ENCODE measurements around the gene MACF1. TPM values are rescaled to one million over a fixed set of nuclear protein-coding genes. Genes with fewer than 3 reads are reported as not detected.

The MACF1 gene
- polyA plus RNA-seq, 1 of the 3 experiments (the other 2 are of a cell fraction), result 37.6 TPM

- Histone ChIP-seq H3K4me1 (ENCODE audit: control insufficient read depth in 1 of 2, insufficient read depth in 2 of 2, low read depth in 1 of 2, low read length in 1 of 2) (no peaks in the 10 kb centered on the region), H3F3A (replicated peaks; ENCODE audit: insufficient read depth) (no peaks in the 10 kb centered on the region), H3K9me3 (no peaks in the 10 kb centered on the region), H3K4me2 (no peak overlapping the region), H3K9me2 (no peaks in the 10 kb centered on the region), H3K36me3 (replicated peaks in 1 of 2; ENCODE audit: control insufficient read depth in 1 of 2, insufficient read depth in 2 of 2, low read length in 1 of 2) (peaks cover 11 to 18% of the 10 kb centered on the region in 2 experiments), H2AFZ (ENCODE audit: low read depth) (no peak overlapping the region), H3K9ac (no peak overlapping the region), H3K27me3 (ENCODE audit: insufficient read depth) (no peaks in the 10 kb centered on the region), H3K27ac (ENCODE audit: low read depth in 2 of 2, low read length in 1 of 2) (no peak overlapping the region), H3K79me2 (ENCODE audit: insufficient read depth) (no peaks in the 10 kb centered on the region), H3K4me3 (ENCODE audit: low read depth in 2 of 2, low read length in 1 of 2) (no peak overlapping the region), H4K20me1 (ENCODE audit: insufficient read depth) (no peaks in the 10 kb centered on the region)
- TF ChIP-seq FOXJ3 (CRISPR knock-in tag; IDR thresholded peaks at IDR 0.05), result no peak
- no peak for TF ChIP-seq GABPA (IDR thresholded peaks at IDR 0.05; ENCODE audit: low read depth)
- no peak for TF ChIP-seq RFX5 (IDR thresholded peaks at IDR 0.05; ENCODE audit: low read length)
- TF ChIP-seq RAD21 (IDR thresholded peaks at IDR 0.05; ENCODE audit: low read length), result no peak
- ChIA-PET CTCF (interaction anchor here (1.4 to 5.2 kb wide), 2 partner anchors 7 to 16 kb away, joined by 3 to 29 read pairs; no protein-coding TSS in a partner anchor), POLR2A (no interaction called here)
- WGBS (ENCODE audit: low lambda C conversion rate), result 89% methylated on average over 4 of the region's 4 CpGs
- no peak for DNase-seq
These were observed 327.0 kb downstream of the MACF1 start for GRCh38 chr1:39531526-39531925.

DNA sequence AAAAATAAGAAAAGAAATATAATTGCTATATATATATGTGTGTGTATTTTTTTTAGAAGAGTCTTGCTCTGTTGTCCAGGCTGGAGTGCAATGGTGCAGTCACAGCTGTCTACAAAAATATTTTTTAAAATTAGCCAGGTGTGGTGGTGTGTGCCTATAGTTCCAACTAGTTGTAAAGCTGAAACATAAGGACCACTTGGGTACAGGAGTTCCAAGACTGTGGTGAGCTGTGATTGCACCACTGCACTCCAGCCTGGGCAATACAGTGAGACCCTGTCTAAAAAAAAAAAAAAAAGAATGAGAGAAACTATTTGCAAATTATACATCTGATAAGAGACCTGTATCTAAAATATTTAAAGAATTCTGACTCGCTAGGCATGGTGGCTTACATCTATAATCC lies 328.9 kb downstream of the MACF1 start:
- no peak overlapping the region for H3K4me2 ChIP-seq
- no peak overlapping the region for H2AFZ ChIP-seq (ENCODE audit: low read depth)
- H3F3A ChIP-seq (replicated peaks; ENCODE audit: insufficient read depth), result no peaks in the 10 kb centered on the region
- CTCF ChIA-PET, result interaction anchor here (1.2 kb wide), 1 partner anchor 435 kb away, joined by 3 read pairs; no protein-coding TSS in a partner anchor
- TF ChIP-seq FOXJ3 (CRISPR knock-in tag; IDR thresholded peaks at IDR 0.05) (no peak), FOXM1 (IDR thresholded peaks at IDR 0.05; ENCODE audit: low read depth) (no peak), SIN3A (IDR thresholded peaks at IDR 0.05; ENCODE audit: borderline replicate concordance, low read depth, low read length) (no peak), NRF1 (IDR thresholded peaks at IDR 0.05; ENCODE audit: low read depth, low read length) (no peak), MEF2A (IDR thresholded peaks at IDR 0.05; ENCODE audit: borderline replicate concordance, low read depth) (no peak)
- H3K9ac ChIP-seq, result no peak overlapping the region
- no peaks in the 10 kb centered on the region for H3K9me3 ChIP-seq
- no peak overlapping the region for H3K27ac ChIP-seq (ENCODE audit: low read depth in 2 of 2, low read length in 1 of 2)
- no peak for DNase-seq
- WGBS (ENCODE audit: low lambda C conversion rate), result 97% methylated on average over 1 of the region's 1 CpG
- H3K79me2 ChIP-seq (ENCODE audit: insufficient read depth), result no peaks in the 10 kb centered on the region
- H3K4me1 ChIP-seq (ENCODE audit: control insufficient read depth in 1 of 2, insufficient read depth in 2 of 2, low read depth in 1 of 2, low read length in 1 of 2), result no peaks in the 10 kb centered on the region
- no peaks in the 10 kb centered on the region for H3K9me2 ChIP-seq
- POLR2A ChIA-PET, result no interaction called here
- H4K20me1 ChIP-seq (ENCODE audit: insufficient read depth), result no peaks in the 10 kb centered on the region
- no peak overlapping the region for H3K4me3 ChIP-seq (ENCODE audit: low read depth in 2 of 2, low read length in 1 of 2)
- H3K36me3 ChIP-seq (replicated peaks in 1 of 2; ENCODE audit: control insufficient read depth in 1 of 2, insufficient read depth in 2 of 2, low read length in 1 of 2), result peaks cover 8 to 11% of the 10 kb centered on the region in 2 experiments
- H3K27me3 ChIP-seq (ENCODE audit: insufficient read depth), result no peaks in the 10 kb centered on the region

Other genes starting within 250 kb of the MACF1 start
- 37.0 and 50.7 TPM in 2 replicates for gene AKIRIN1, start 213.4 kb upstream of the MACF1 start, polyA plus RNA-seq (2012; rRNA removed)
- gene NDUFS5, start 178.3 kb upstream of the MACF1 start, polyA plus RNA-seq (2012; rRNA removed), result 881 and 1,097 TPM in 2 replicates

Data from SK-N-SH (cell line).